Large intestine (tissue), 3 donors: ENCODE measurements around the gene PAXX. TPM values are rescaled to one million over a fixed set of nuclear protein-coding genes. Genes with fewer than 3 reads are reported as not detected.

Source experiments
- DNase-seq, 2 donors: peaks; one replicate each; pipeline versions ENCODE4 v3.0.0 to v3.0.0-alpha.2; 2013
- H3K27ac ChIP-seq: one replicate; pipeline ENCODE4 v1.5.1; 2013; ENCODE audit warnings: low read length
- H3K27me3 ChIP-seq: 2 replicates; pipeline ENCODE4 v1.6.1; 2013; ENCODE audit warnings: low read length; ENCODE audit not compliant: control insufficient read depth, insufficient read depth
- H3K36me3 ChIP-seq: 2 replicates; pipeline ENCODE4 v1.6.1; 2013; ENCODE audit warnings: low read length; ENCODE audit not compliant: control insufficient read depth, insufficient read depth
- H3K4me1 ChIP-seq: one replicate; pipeline ENCODE4 v1.6.1; 2013; ENCODE audit warnings: low read length; ENCODE audit not compliant: control insufficient read depth, insufficient read depth
- H3K4me3 ChIP-seq: one replicate; pipeline ENCODE4 v1.5.1; 2013; ENCODE audit warnings: low read length
- H3K9me3 ChIP-seq: one replicate; pipeline ENCODE4 v1.6.1; 2013; ENCODE audit warnings: mild to moderate bottlenecking, low read depth, low read length, moderate library complexity; ENCODE audit not compliant: control insufficient read depth
- WGBS: methylation state at CpG from one replicate; pipeline ENCODE4 v1.1.5; 2013; ENCODE audit warnings: low lambda C conversion rate; ENCODE audit not compliant: insufficient coverage; 5-methylcytosine and 5-hydroxymethylcytosine counted together
- polyA plus RNA-seq: library from polyadenylated mRNA; unstranded; fragments of 120-200 nt; gene quantifications from one replicate; pipeline ENCODE4 v1.2.1, GENCODE V29; 2013

PAXX gene
- polyA plus RNA-seq, 1 donor, result 38.9 TPM

DNA sequence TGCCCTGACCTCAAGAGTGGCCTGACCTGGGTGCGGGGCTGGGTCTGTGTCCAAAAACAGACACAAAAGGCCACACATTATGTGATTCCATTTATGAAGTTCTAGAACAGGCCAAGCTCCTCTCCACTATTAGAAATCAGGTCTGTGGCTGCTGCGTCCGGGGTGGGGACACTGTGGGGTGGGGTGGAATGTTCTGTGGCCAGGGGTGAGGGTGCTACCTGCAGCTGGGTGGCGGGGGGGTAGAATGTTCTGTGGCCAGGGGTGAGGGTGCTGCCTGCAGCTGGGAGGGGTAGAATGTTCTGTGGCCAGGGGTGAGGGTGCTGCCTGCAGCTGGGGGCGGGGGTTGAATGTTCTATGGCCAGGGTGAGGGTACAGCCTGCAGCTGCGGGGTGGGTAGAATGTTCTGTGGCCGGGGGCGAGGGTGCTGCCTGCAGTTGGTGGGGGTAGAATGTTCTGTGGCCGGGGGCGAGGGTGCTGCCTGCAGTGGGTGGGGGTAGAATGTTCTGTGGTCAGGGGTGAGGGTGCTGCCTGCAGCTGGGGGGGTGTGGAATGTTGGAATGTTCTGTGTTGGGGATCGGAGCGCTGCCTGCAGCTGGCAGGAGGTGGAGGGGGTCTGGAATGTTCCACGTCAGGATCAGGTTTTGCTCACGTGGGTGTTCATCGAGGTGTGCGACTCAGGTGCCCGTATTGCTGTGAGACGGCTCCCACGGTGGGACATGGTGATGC, 31.8 kb upstream of the PAXX start:
- peaks cover 8% of the 10 kb centered on the region for H3K4me1 ChIP-seq
- H3K27me3 ChIP-seq, result peaks cover 7% of the 10 kb centered on the region
- H3K36me3 ChIP-seq, result no peaks in the 10 kb centered on the region
- H3K4me3 ChIP-seq, result no peak overlapping the region
- DNase-seq, result no peak
- no peak overlapping the region for H3K27ac ChIP-seq
- H3K9me3 ChIP-seq, result peaks cover 5% of the 10 kb centered on the region
- WGBS, result no CpG with 5 or more reads among the region's 19 CpGs

- H3K4me3 ChIP-seq, result no peak overlapping the region
- DNase-seq, result no peak
- no peak overlapping the region for H3K27ac ChIP-seq
- WGBS, result no CpG with 5 or more reads among the region's 15 CpGs
- H3K4me1 ChIP-seq, result peaks cover 8% of the 10 kb centered on the region
- H3K36me3 ChIP-seq, result no peaks in the 10 kb centered on the region
- H3K9me3 ChIP-seq, result peaks cover 5% of the 10 kb centered on the region
- H3K27me3 ChIP-seq, result peaks cover 10% of the 10 kb centered on the region
These were observed 31.3 kb upstream of the PAXX start for GRCh38 chr9:136960938-136961275.

GRCh38 chr9:136961279-136962065, 30.8 kb upstream of the PAXX start:
- Histone ChIP-seq H3K4me3 (no peak overlapping the region), H3K4me1 (peaks cover 12% of the 10 kb centered on the region), H3K36me3 (no peaks in the 10 kb centered on the region), H3K9me3 (peaks cover 4% of the 10 kb centered on the region), H3K27ac (no peak overlapping the region), H3K27me3 (peaks cover 16% of the 10 kb centered on the region)
- no CpG with 5 or more reads among the region's 23 CpGs for WGBS
- no peak for DNase-seq

- Histone ChIP-seq H3K4me3 (no peak overlapping the region), H3K27me3 (peaks cover 17% of the 10 kb centered on the region), H3K36me3 (no peaks in the 10 kb centered on the region), H3K27ac (no peak overlapping the region), H3K4me1 (peaks cover 12% of the 10 kb centered on the region), H3K9me3 (no peaks in the 10 kb centered on the region)
- no peak for DNase-seq
- no CpG with 5 or more reads among the region's 9 CpGs for WGBS
These were observed 30.1 kb upstream of the PAXX start for GRCh38 chr9:136962163-136962562.

DNA sequence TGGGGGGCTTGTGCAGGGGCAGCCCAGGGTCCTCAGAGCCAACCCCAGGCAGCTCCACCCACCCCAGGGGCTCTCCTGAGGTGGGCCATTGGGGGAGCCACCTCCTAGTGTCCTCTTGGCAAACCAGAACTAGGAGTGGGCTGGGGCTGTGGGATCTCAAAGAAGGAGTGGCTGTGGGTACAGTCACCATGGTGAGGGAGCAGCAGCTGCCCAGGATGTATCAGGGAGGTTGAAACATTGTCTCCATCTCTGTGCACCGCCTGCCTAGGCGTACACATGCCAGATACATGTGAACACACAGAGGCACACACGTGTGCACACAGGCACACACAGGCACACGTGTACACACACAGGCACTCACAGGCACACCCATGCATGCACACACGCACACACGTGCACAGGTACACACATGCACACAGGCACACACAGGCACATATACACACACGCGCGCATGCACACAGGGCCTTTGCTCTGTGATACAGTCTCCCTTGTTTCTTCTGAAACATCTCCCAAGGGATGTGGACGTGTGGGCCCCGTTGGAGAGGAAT, 29.4 kb upstream of the PAXX start:
- peaks cover 17% of the 10 kb centered on the region for H3K27me3 ChIP-seq
- H3K36me3 ChIP-seq, result no peaks in the 10 kb centered on the region
- H3K27ac ChIP-seq, result no peak overlapping the region
- DNase-seq, result no peak
- peaks cover 12% of the 10 kb centered on the region for H3K4me1 ChIP-seq
- WGBS, result no CpG with 5 or more reads among the region's 11 CpGs
- H3K4me3 ChIP-seq, result no peak overlapping the region
- H3K9me3 ChIP-seq, result no peaks in the 10 kb centered on the region

DNA sequence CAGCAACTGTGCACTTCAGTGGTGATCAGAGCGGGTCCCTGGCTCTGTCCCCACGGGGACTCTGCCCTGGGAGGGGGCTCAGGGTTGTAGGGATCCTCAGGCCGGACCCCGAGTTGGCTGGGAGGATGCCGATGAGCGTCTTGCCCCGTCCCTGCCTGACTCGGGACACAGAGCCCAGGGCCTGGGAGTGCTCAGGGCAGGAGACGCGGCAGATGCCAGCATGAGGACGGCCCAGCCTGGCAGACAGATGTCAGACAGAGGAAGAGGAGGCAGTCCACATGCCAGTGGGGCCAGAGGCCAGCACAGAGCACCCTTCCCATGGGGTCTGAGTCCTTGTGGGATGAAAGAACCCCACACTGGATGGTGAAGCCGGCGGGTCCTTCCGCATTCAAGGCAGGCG, 28.9 kb upstream of the PAXX start:
- WGBS, result no CpG with 5 or more reads among the region's 15 CpGs

DNA sequence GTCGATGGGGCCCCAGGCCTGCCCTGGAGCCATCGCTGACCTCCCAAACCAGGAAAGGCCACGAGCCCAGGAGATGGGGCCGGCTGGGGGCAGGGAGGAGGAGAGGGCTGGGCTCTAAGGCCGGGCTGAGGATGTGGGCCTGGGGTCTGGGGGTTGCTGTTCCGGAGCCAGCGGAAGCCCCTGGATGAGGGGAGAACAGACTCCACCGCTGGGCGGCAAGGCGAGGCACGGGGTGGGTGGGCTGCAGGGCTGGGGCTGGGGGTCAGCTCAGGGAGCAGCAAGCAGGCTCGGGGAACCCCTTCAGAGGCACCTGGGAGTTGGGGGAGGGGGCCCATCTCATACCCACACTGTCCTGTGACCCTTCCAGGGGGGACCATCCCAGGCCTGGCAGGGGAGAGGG, 28.5 kb upstream of the PAXX start:
- H3K36me3 ChIP-seq, result no peaks in the 10 kb centered on the region
- WGBS, result no CpG with 5 or more reads among the region's 12 CpGs
- peaks cover 12% of the 10 kb centered on the region for H3K4me1 ChIP-seq
- H3K27me3 ChIP-seq, result peaks cover 17% of the 10 kb centered on the region
- no peak for DNase-seq
- H3K27ac ChIP-seq, result no peak overlapping the region
- no peaks in the 10 kb centered on the region for H3K9me3 ChIP-seq
- no peak overlapping the region for H3K4me3 ChIP-seq

More for the DNA sequence above, 28.9 kb upstream of the PAXX start:
- Histone ChIP-seq H3K27me3 (peaks cover 17% of the 10 kb centered on the region), H3K36me3 (no peaks in the 10 kb centered on the region), H3K27ac (no peak overlapping the region), H3K4me1 (peaks cover 12% of the 10 kb centered on the region), H3K4me3 (no peak overlapping the region), H3K9me3 (no peaks in the 10 kb centered on the region)
- no peak for DNase-seq

DNA sequence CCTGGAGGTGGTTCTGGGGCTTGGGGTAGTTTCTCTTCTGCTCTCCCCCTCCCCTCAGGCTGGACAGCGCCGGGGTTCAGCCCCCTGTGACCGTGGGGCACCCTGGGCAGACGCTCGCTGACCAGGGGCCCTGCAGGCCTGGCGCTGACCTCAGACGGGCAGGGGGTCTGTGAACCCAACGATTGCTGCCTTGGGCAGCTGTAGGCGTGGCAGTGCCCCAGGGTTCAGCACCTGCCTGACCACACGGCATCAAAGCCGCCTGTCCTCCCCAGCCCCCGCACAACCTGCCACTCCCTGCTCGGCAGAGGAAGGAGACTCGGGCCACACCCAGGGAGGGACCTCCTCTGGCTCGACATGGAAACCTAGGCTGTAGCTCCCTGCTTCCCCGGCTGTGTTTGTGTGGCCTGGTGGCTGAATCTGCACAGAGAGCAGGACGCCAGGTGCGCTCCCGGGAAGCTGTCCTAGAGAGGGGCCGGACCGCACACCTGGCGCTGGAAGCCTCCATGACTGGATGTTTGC, 28.0 kb upstream of the PAXX start:
- no peaks in the 10 kb centered on the region for H3K9me3 ChIP-seq
- peaks cover 12% of the 10 kb centered on the region for H3K4me1 ChIP-seq
- H3K27me3 ChIP-seq, result peaks cover 17% of the 10 kb centered on the region
- DNase-seq, result peak in 1 of 2 donors; percentile 54
- no peaks in the 10 kb centered on the region for H3K36me3 ChIP-seq
- no CpG with 5 or more reads among the region's 22 CpGs for WGBS
- no peak overlapping the region for H3K4me3 ChIP-seq
- H3K27ac ChIP-seq, result no peak overlapping the region

GRCh38 chr9:136964833-136965422, 27.3 kb upstream of the PAXX start:
- H3K27me3 ChIP-seq, result peaks cover 17% of the 10 kb centered on the region
- H3K36me3 ChIP-seq, result no peaks in the 10 kb centered on the region
- no peak overlapping the region for H3K27ac ChIP-seq
- H3K4me1 ChIP-seq, result peaks cover 12% of the 10 kb centered on the region
- no peaks in the 10 kb centered on the region for H3K9me3 ChIP-seq
- no CpG with 5 or more reads among the region's 26 CpGs for whole genome bisulfite sequencing
- H3K4me3 ChIP-seq, result no peak overlapping the region
- no peak for DNase-seq

- peaks cover 12% of the 10 kb centered on the region for H3K4me1 ChIP-seq
- no peak overlapping the region for H3K27ac ChIP-seq
- H3K4me3 ChIP-seq, result no peak overlapping the region
- WGBS, result no CpG with 5 or more reads among the region's 23 CpGs
- H3K27me3 ChIP-seq, result peaks cover 17% of the 10 kb centered on the region
- peak in 1 of 2 donors; percentile 37 for DNase-seq
- no peaks in the 10 kb centered on the region for H3K9me3 ChIP-seq
- H3K36me3 ChIP-seq, result no peaks in the 10 kb centered on the region
These were observed 26.3 kb upstream of the PAXX start for GRCh38 chr9:136965771-136966484.
